GM15510 (cell line): ENCODE measurements around the gene FOXF2.

ENCODE experiments used
- POLR2A ChIP-seq: IDR thresholded peaks from 3 replicates; pipeline ENCODE4 v1.6.1; 2011; ENCODE audit warnings: borderline replicate concordance; ENCODE audit not compliant: insufficient read length; ENCODE audit errors: extremely low read depth

FOXF2 gene

GRCh38 chr6:1406306-1407072 is 17.1 kb downstream of the FOXF2 start:
- no peak for TF ChIP-seq POLR2A

- TF ChIP-seq POLR2A, result no peak
These were observed 18.2 kb downstream of the FOXF2 start for GRCh38 chr6:1407499-1407990.

- TF ChIP-seq POLR2A, result no peak
These were observed 20.5 kb downstream of the FOXF2 start for GRCh38 chr6:1409774-1410465.

- TF ChIP-seq POLR2A, result no peak
These were observed 23.5 kb downstream of the FOXF2 start for GRCh38 chr6:1412901-1413300.

- no peak for TF ChIP-seq POLR2A
These were observed 26.2 kb downstream of the FOXF2 start for GRCh38 chr6:1415416-1416063.

- no peak for TF ChIP-seq POLR2A
These were observed 26.9 kb downstream of the FOXF2 start for GRCh38 chr6:1416191-1416760.

- no peak for TF ChIP-seq POLR2A
These were observed 27.4 kb downstream of the FOXF2 start for GRCh38 chr6:1416820-1417219.

- no peak for TF ChIP-seq POLR2A
These were observed 28.3 kb downstream of the FOXF2 start for GRCh38 chr6:1417718-1418117.

GRCh38 chr6:1418471-1419191 is 29.3 kb downstream of the FOXF2 start:
- no peak for TF ChIP-seq POLR2A

- TF ChIP-seq POLR2A, result no peak
These were observed 31.0 kb downstream of the FOXF2 start for GRCh38 chr6:1420382-1420781.

- TF ChIP-seq POLR2A, result no peak
These were observed 32.9 kb downstream of the FOXF2 start for GRCh38 chr6:1422290-1422689.

GRCh38 chr6:1423578-1423977 is 34.2 kb downstream of the FOXF2 start:
- no peak for TF ChIP-seq POLR2A

GRCh38 chr6:1424306-1424927 is 35.0 kb downstream of the FOXF2 start:
- TF ChIP-seq POLR2A, result no peak

- no peak for TF ChIP-seq POLR2A
These were observed 37.0 kb downstream of the FOXF2 start for GRCh38 chr6:1426416-1426815.
